ENCODE measurements around the gene MRPS23. TPM values are rescaled to one million over a fixed set of nuclear protein-coding genes. Genes with fewer than 3 reads are reported as not detected.

The MRPS23 gene
- total and polyA plus RNA-seq, 2 experiments from 2014 or later, result 53.2 to 74.5 TPM

- 0 out of 2 replicates have a peak overlapping the region, but pooled peaks have one; percentile 56 for H3K27ac Mint-ChIP-seq
Measured at GRCh38 chr17:57868910-57869616, 19.2 kb upstream of the MRPS23 start.

More at GRCh38 chr17:57868910-57869616, 19.2 kb upstream of the MRPS23 start:
- Histone ChIP-seq H3F3A (replicated peaks; ENCODE audit: low read depth) (no peaks in the 10 kb centered on the region), H3K4me1 (ENCODE audit: insufficient read depth) (peaks cover 28% of the 10 kb centered on the region), H3K27ac (ENCODE audit: low read depth) (no peak overlapping the region), H3K9me2 (ENCODE audit: insufficient read depth) (no peaks in the 10 kb centered on the region), H3K4me2 (no peak overlapping the region; the same call in 1 of the 2 replicates), H3K36me3 (ENCODE audit: insufficient read depth) (no peaks in the 10 kb centered on the region; the same call in 1 of the 2 replicates), H3K79me2 (replicated peaks; ENCODE audit: insufficient read depth) (no peaks in the 10 kb centered on the region), H3K27me3 (ENCODE audit: insufficient read depth) (no peaks in the 10 kb centered on the region), H4K20me1 (replicated peaks; ENCODE audit: insufficient read depth) (no peaks in the 10 kb centered on the region), H3K4me3 (no peak overlapping the region), H2AFZ (peak overlapping the region; percentile 63; the same call in 1 of the 2 replicates)
- H3K4me1 Mint-ChIP-seq, result peaks cover 53% of the 10 kb centered on the region
- DNase-seq (ENCODE audit: low spot score), result no peak
- H3K36me3 Mint-ChIP-seq (ENCODE audit: low read depth), result peaks cover 23% of the 10 kb centered on the region
- H3K9me3 Mint-ChIP-seq, result no peaks in the 10 kb centered on the region
- no peak for TF ChIP-seq CTCF (conservative IDR thresholded peaks at IDR 0.05; ENCODE audit: low read depth in 2 of 2)
- TF ChIP-seq REST (IDR thresholded peaks at IDR 0.05; ENCODE audit: unreplicated experiment), result no peak
- TF ChIP-seq NANOG (IDR thresholded peaks at IDR 0.05; ENCODE audit: borderline replicate concordance), result no peak
- TF ChIP-seq EZH2phosphoT487 (IDR thresholded peaks at IDR 0.05; ENCODE audit: unreplicated experiment), result no peak
- TF ChIP-seq STAT1 (IDR thresholded peaks at IDR 0.05; ENCODE audit: unreplicated experiment), result no peak
- no peak for TF ChIP-seq CREB1 (CRISPR knock-in tag; IDR thresholded peaks at IDR 0.05; ENCODE audit: low read depth)
- TF ChIP-seq EZH2 (IDR thresholded peaks at IDR 0.05; ENCODE audit: low read depth, unreplicated experiment), result no peak
- TF ChIP-seq JUNB (IDR thresholded peaks at IDR 0.05; ENCODE audit: unreplicated experiment), result no peak
- TF ChIP-seq ZNF331 (CRISPR knock-in tag; IDR thresholded peaks at IDR 0.05; ENCODE audit: low read depth), result no peak
- TF ChIP-seq POLR2AphosphoS5 (IDR thresholded peaks at IDR 0.05; ENCODE audit: low read depth), result no peak
- TF ChIP-seq ZNF462 (CRISPR knock-in tag; IDR thresholded peaks at IDR 0.05), result no peak
- no peak for TF ChIP-seq ZNF114 (CRISPR knock-in tag; IDR thresholded peaks at IDR 0.05)
- TF ChIP-seq ETS1 (IDR thresholded peaks at IDR 0.05), result no peak
- H3K4me3 Mint-ChIP-seq, result no peak overlapping the region
- ATAC-seq, result no peak
- peaks cover 7% of the 10 kb centered on the region for H3K27me3 Mint-ChIP-seq (ENCODE audit: insufficient read depth, low read depth, poor library complexity)
